Activated T-cell treated with anti-CD3 and anti-CD28 coated beads, Interleukin-2, amount 50 U/mL, for 72 hours (primary cell): ENCODE data around the gene SNX3. TPM values are rescaled to one million over a fixed set of nuclear protein-coding genes. Genes with fewer than 3 reads are reported as not detected.
"Not testable (repeated sequence)": the region's sequence is repeated elsewhere in the genome, so short reads cannot be mapped to it uniquely, and the experiment has no call there.

Experiments used
- ATAC-seq, 2 donors: fragments of 150-1000 bp; cut with Tn5 transposase; replicated peaks in 1 of 2; 2 replicates each; pipeline ENCODE4 v1.10.0; 2021; ENCODE audit warnings: moderate library complexity in 2 of 2, mild to moderate bottlenecking in 1 of 2
- DNase-seq, 2 donors: peaks; one replicate each; pipeline ENCODE4 v3.0.0; 2021 to 2022; ENCODE audit warnings: mixed read lengths in 1 of 2
- H3K27ac Mint-ChIP-seq: one replicate; pipeline ENCODE4 v1.8.0; 2022; ENCODE audit warnings: mild to moderate bottlenecking, moderate library complexity, mixed read lengths
- H3K27me3 Mint-ChIP-seq: one replicate; pipeline ENCODE4 v1.8.0; 2022; ENCODE audit warnings: low read depth, mixed read lengths
- H3K36me3 Mint-ChIP-seq, 2 donors: one replicate each; pipeline ENCODE4 v1.8.0; 2022; ENCODE audit warnings: mixed read lengths in 2 of 2, mild to moderate bottlenecking in 1 of 2; ENCODE audit not compliant: insufficient read depth in 2 of 2
- H3K4me1 Mint-ChIP-seq: one replicate; pipeline ENCODE4 v1.8.0; 2022; ENCODE audit warnings: low read depth, mixed read lengths
- H3K4me3 Mint-ChIP-seq, 2 donors: one replicate each; pipeline ENCODE4 v1.8.0; 2022; ENCODE audit warnings: mild to moderate bottlenecking in 2 of 2, mixed read lengths in 2 of 2, moderate library complexity in 2 of 2
- H3K9me3 Mint-ChIP-seq, 2 donors: one replicate each; pipeline ENCODE4 v1.8.0; 2022; ENCODE audit warnings: mixed read lengths in 2 of 2
- total RNA-seq, 2 donors: library from RNA; stranded (reverse); gene quantifications; one replicate each; pipeline ENCODE4 v1.2.3, GENCODE V29; 2022

The SNX3 gene
- total RNA-seq, 2 donors from 2014 or later = 58.7 to 61.4 TPM

DNA sequence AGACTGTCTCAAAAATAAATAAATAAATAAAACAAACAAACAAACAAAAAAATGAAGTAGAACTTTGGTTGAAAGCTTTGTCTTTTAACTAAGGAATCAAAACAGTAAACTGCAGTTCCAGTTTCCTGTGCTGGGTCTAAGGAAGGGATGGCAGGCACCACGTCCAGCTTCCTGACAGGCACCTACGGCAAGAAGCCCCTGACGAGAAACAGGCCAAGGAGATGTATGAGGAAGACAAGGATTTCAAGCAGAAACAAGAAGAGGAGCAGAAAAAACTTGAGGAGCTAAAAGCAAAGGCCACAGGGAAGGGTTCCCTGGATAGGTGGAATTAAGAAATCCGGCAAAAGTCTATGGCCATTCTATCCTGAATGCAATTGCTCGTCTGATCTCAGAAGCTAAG is 8.8 kb downstream of the SNX3 start:
- Mint-ChIP-seq H3K27ac (no peak overlapping the region), H3K4me1 (peaks cover 29% of the 10 kb centered on the region), H3K36me3 (peaks cover 0 to 3% of the 10 kb centered on the region in 2 donors)

GRCh38 chr6:108251252-108251651 is 9.6 kb downstream of the SNX3 start:
- H3K27ac Mint-ChIP-seq = peak overlapping the region; percentile 46
- H3K4me3 Mint-ChIP-seq = no peak overlapping the region
- peaks cover 0 to 3% of the 10 kb centered on the region in 2 donors for H3K36me3 Mint-ChIP-seq
- no peak for DNase-seq
- ATAC-seq = no peak
- no peaks in the 10 kb centered on the region for H3K9me3 Mint-ChIP-seq
- H3K27me3 Mint-ChIP-seq = no peaks in the 10 kb centered on the region
- peaks cover 22% of the 10 kb centered on the region for H3K4me1 Mint-ChIP-seq

More for the DNA sequence above, 8.8 kb downstream of the SNX3 start:
- H3K27me3 Mint-ChIP-seq = no peaks in the 10 kb centered on the region
- ATAC-seq (no peak), DNase-seq (no peak)
- no peaks in the 10 kb centered on the region for H3K9me3 Mint-ChIP-seq
- H3K4me3 Mint-ChIP-seq = no peak overlapping the region

DNA sequence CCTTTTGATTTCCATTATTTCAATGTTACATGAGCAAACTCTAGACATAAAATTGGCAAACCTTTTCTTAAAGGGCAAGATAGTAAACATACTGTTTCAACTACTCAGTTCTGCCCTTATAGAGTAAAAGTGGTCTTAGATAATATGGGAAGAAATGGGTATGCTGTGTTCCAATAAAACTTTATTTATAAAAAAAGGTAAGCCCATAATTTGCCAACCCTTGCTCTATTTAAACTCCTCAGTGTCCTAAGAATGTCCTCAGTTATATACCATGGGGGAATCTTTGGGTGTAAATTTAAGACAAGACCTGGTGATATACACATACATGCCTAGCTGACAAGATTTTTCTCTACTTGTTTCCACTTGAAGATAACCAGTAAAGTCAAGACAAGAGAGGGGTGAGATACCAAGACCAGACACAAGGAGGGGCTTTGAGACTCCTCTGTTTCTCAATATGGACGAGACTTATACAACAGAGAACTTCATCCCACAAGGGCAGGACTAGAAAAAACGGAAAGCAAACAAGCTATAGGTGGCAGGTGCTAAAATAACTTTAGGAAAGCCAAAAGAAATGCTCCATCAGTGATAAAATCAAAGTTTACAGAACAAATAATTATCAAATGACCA is 10.5 kb downstream of the SNX3 start:
- Mint-ChIP-seq H3K27ac (peak overlapping the region; percentile 17), H3K36me3 (peaks cover 0 to 8% of the 10 kb centered on the region in 2 donors), H3K9me3 (no peaks in the 10 kb centered on the region), H3K4me1 (peaks cover 22% of the 10 kb centered on the region), H3K4me3 (no peak overlapping the region), H3K27me3 (no peaks in the 10 kb centered on the region)
- ATAC-seq (no peak), DNase-seq (no peak)

GRCh38 chr6:108247965-108248536 is 12.8 kb downstream of the SNX3 start:
- H3K36me3 Mint-ChIP-seq = peaks cover 4 to 7% of the 10 kb centered on the region in 2 donors
- peak overlapping the region; percentile 14 for H3K27ac Mint-ChIP-seq
- ATAC-seq = no peak
- H3K27me3 Mint-ChIP-seq = no peaks in the 10 kb centered on the region
- H3K9me3 Mint-ChIP-seq = no peaks in the 10 kb centered on the region
- H3K4me3 Mint-ChIP-seq = no peak overlapping the region
- no peak for DNase-seq
- peaks cover 22% of the 10 kb centered on the region for H3K4me1 Mint-ChIP-seq

DNA sequence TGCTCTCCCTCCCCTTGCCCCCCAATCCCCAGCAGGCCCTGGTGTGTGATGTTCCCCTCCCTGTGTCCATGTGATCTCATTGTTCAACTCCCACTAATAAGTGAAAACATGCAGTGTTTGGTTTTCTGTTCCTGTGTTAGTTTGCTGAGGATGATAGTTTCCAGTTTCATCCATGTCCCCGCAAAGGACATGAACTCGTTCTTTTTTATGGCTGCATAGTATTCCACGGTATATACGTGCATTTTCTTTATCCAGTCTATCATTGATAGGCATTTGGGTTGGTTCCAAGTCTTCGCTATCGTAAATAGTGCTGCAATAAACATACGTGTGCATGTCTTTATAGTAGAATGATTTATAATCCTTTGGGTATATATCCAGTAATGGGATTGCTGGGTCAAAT is 15.7 kb downstream of the SNX3 start:
- H3K36me3 Mint-ChIP-seq = peaks cover 9 to 16% of the 10 kb centered on the region in 2 donors
- H3K4me1 Mint-ChIP-seq = peaks cover 17% of the 10 kb centered on the region
- not testable (repeated sequence) for DNase-seq, ATAC-seq, H3K9me3 Mint-ChIP-seq, H3K27me3 Mint-ChIP-seq, H3K4me3 Mint-ChIP-seq, H3K27ac Mint-ChIP-seq

DNA sequence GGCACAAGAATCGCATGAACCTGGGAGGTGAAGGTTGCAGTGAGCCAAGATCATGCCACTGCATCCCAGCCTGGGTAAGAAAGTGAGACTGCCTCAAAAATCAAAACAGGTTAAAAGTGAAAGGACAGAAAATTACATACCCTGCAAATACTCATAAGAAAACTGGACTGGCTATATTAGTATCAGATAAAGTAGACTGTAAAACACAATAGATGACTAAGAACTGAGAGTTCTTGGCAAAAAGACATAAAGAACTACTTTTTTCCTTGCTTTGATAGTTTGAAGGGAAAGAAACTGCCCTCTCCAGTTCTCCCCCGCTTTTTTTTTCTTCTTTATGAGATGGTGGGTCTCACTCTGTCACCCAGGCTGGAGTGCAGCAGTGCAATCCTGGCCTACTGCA is 17.0 kb downstream of the SNX3 start:
- peaks cover 17% of the 10 kb centered on the region for H3K4me1 Mint-ChIP-seq
- H3K36me3 Mint-ChIP-seq = peaks cover 11 to 19% of the 10 kb centered on the region in 2 donors

GRCh38 chr6:108242721-108243120 is 18.1 kb downstream of the SNX3 start:
- DNase-seq = no peak
- H3K4me1 Mint-ChIP-seq = peaks cover 7% of the 10 kb centered on the region
- no peaks in the 10 kb centered on the region for H3K27me3 Mint-ChIP-seq
- no peak overlapping the region for H3K4me3 Mint-ChIP-seq
- H3K36me3 Mint-ChIP-seq = peaks cover 11 to 19% of the 10 kb centered on the region in 2 donors
- peaks cover 1 to 2% of the 10 kb centered on the region in 2 donors for H3K9me3 Mint-ChIP-seq
- no peak overlapping the region for H3K27ac Mint-ChIP-seq
- ATAC-seq = no peak

More for the DNA sequence above, 17.0 kb downstream of the SNX3 start:
- Mint-ChIP-seq H3K27me3 (no peaks in the 10 kb centered on the region), H3K27ac (no peak overlapping the region), H3K4me3 (no peak overlapping the region), H3K9me3 (peaks cover 1 to 2% of the 10 kb centered on the region in 2 donors)
- DNase-seq = no peak
- no peak for ATAC-seq

DNA sequence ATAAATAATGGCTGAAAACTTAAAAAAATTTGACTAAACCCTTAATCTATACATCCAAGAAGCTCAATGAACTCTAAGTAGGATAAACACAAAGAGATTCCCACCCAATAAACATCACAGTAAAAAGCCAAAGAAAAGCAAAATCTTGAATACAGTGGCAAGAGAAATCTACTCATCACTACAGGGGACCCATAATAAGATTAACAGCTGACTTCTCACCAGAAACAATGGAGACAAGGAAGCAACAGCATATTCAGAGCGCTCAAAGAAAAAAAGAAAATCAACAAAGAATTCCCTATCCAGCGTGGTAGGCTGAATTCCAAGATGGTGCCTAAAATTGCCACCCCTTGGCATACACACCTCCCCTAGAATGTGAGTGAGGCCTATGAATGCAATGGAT is 18.6 kb downstream of the SNX3 start:
- H3K27ac Mint-ChIP-seq = no peak overlapping the region
- H3K27me3 Mint-ChIP-seq = no peaks in the 10 kb centered on the region
- H3K9me3 Mint-ChIP-seq = peaks cover 1 to 2% of the 10 kb centered on the region in 2 donors
- no peak overlapping the region for H3K4me3 Mint-ChIP-seq
- peaks cover 7% of the 10 kb centered on the region for H3K4me1 Mint-ChIP-seq
- no peak for DNase-seq
- H3K36me3 Mint-ChIP-seq = peaks cover 11 to 22% of the 10 kb centered on the region in 2 donors
- no peak for ATAC-seq

DNA sequence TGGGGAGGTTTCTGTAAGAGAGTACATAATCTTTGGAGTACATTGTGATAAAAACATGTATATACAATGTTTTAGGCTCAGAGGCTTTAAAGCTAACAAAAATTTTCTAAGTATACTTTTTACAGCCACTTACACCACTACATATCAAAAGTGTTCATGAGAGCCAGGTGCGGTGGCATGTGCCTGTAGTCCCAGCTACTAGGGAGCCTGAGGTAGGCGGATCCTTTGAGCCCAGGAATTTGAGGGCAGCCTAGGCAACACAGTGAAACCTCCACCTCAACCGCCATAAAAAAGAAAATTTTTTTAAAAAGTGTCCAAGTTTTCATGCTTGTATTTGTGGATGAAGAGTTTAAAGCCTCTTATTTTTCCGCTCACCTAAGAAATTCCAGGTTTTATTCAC is 22.5 kb downstream of the SNX3 start:
- Mint-ChIP-seq H3K36me3 (peaks cover 7 to 16% of the 10 kb centered on the region in 2 donors), H3K27ac (no peak overlapping the region), H3K9me3 (peaks cover 1 to 2% of the 10 kb centered on the region in 2 donors), H3K4me1 (peaks cover 8% of the 10 kb centered on the region), H3K27me3 (no peaks in the 10 kb centered on the region), H3K4me3 (no peak overlapping the region)
- DNase-seq = no peak
- no peak for ATAC-seq

DNA sequence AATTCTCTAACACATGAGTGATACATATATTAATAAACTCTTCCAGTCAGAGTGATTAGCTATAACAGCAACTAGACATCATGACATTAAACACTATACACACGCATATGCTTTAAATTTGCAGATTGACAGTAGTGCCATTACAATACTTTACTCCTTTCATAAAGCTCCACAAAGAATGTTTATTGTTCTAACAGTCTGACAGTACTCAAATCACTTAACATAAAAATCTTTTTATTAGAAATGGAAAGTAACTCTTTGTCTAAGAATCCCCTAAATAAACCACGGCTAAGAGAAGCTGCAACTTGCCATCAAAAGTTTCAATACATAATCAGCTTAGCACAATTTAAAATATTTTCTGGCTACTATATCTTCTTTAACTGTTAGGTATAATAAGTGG is 24.0 kb downstream of the SNX3 start:
- no peak for DNase-seq
- H3K27ac Mint-ChIP-seq = no peak overlapping the region
- no peak overlapping the region for H3K4me3 Mint-ChIP-seq
- peaks cover 11% of the 10 kb centered on the region for H3K4me1 Mint-ChIP-seq
- no peaks in the 10 kb centered on the region for H3K27me3 Mint-ChIP-seq
- peaks cover 2 to 9% of the 10 kb centered on the region in 2 donors for H3K36me3 Mint-ChIP-seq
- ATAC-seq = no peak
- no peaks in the 10 kb centered on the region for H3K9me3 Mint-ChIP-seq

- no peaks in the 10 kb centered on the region for H3K27me3 Mint-ChIP-seq
- DNase-seq (no peak), ATAC-seq (no peak)
- H3K36me3 Mint-ChIP-seq = peaks cover 2 to 6% of the 10 kb centered on the region in 2 donors
- H3K4me3 Mint-ChIP-seq = no peak overlapping the region
- H3K9me3 Mint-ChIP-seq = no peaks in the 10 kb centered on the region
- H3K27ac Mint-ChIP-seq = no peak overlapping the region
- H3K4me1 Mint-ChIP-seq = peaks cover 11% of the 10 kb centered on the region
Measured at GRCh38 chr6:108235127-108235526, 25.7 kb downstream of the SNX3 start.

DNA sequence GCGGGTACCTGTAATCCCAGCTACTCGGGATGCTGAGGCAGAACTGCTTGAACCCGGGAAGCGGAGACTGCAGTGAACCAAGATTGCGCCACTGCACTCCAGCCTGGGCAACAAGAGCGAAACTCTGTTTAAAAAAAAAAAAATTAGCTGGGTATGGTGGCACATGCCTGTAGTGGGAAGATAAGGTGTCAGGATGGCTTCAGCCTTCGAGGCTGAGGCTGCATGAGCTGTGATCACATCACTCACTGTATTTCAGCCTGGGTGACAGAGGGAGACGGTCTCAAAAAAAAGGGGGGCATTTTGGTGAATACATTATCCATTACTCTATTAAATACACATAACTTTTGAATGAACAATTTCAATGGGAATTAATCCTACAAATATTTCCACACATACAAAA is 32.4 kb downstream of the SNX3 start:
- ATAC-seq (no peak), DNase-seq (no peak)
- Mint-ChIP-seq H3K9me3 (no peaks in the 10 kb centered on the region), H3K36me3 (no peaks in the 10 kb centered on the region), H3K27ac (no peak overlapping the region), H3K4me1 (peaks cover 16% of the 10 kb centered on the region), H3K4me3 (no peak overlapping the region), H3K27me3 (no peaks in the 10 kb centered on the region)

GRCh38 chr6:108227290-108227689 is 33.5 kb downstream of the SNX3 start:
- Mint-ChIP-seq H3K27ac (peak overlapping the region; percentile 80), H3K4me1 (peaks cover 20% of the 10 kb centered on the region), H3K36me3 (peaks cover 0 to 2% of the 10 kb centered on the region in 2 donors), H3K9me3 (no peaks in the 10 kb centered on the region), H3K27me3 (no peaks in the 10 kb centered on the region), H3K4me3 (no peak overlapping the region)
- ATAC-seq = no peak
- no peak for DNase-seq

GRCh38 chr6:108222504-108222903 is 38.3 kb downstream of the SNX3 start:
- H3K36me3 Mint-ChIP-seq = peaks cover 0 to 10% of the 10 kb centered on the region in 2 donors

More at GRCh38 chr6:108222504-108222903, 38.3 kb downstream of the SNX3 start:
- Mint-ChIP-seq H3K27me3 (no peaks in the 10 kb centered on the region), H3K4me1 (peaks cover 20% of the 10 kb centered on the region), H3K9me3 (no peaks in the 10 kb centered on the region), H3K4me3 (peak overlapping the region in 1 of 2 donors; percentile 56), H3K27ac (peak overlapping the region; percentile 92)
- DNase-seq (no peak), ATAC-seq (peak in 1 of 2 donors; percentile 50)
